Esophagus (tissue), 2 donors: ENCODE results near the gene BACE1-AS. TPM values are rescaled to one million over a fixed set of nuclear protein-coding genes. Genes with fewer than 3 reads are reported as not detected.
"Not testable (repeated sequence)": the region's sequence is repeated elsewhere in the genome, so short reads cannot be mapped to it uniquely, and the experiment has no call there.

ENCODE experiments used
- H3K27ac ChIP-seq, 2 donors: one replicate each; pipeline ENCODE4 v1.5.1; 2013; ENCODE audit warnings: low read depth in 2 of 2, mild to moderate bottlenecking in 2 of 2, inconsistent platforms in 1 of 2, low read length in 1 of 2, moderate library complexity in 1 of 2
- H3K27me3 ChIP-seq, 2 donors: one replicate each; pipeline ENCODE4 v1.6.1; 2013; ENCODE audit warnings: low read length in 2 of 2, control low read depth in 1 of 2, mild to moderate bottlenecking in 1 of 2; ENCODE audit not compliant: insufficient read depth in 2 of 2, control insufficient read depth in 1 of 2
- H3K36me3 ChIP-seq, 2 donors: one replicate each; pipeline ENCODE4 v1.6.1; 2013; ENCODE audit warnings: low read length in 1 of 2; ENCODE audit not compliant: control insufficient read depth in 2 of 2, insufficient read depth in 2 of 2
- H3K4me1 ChIP-seq, 2 donors: one replicate each; pipeline ENCODE4 v1.6.1; 2013; ENCODE audit warnings: low read length in 1 of 2; ENCODE audit not compliant: control insufficient read depth in 2 of 2, insufficient read depth in 2 of 2
- H3K4me3 ChIP-seq, 2 donors: one replicate each; pipeline ENCODE4 v1.5.1; 2013; ENCODE audit warnings: low read length in 2 of 2, mild to moderate bottlenecking in 2 of 2, low read depth in 1 of 2, moderate library complexity in 1 of 2
- H3K9me3 ChIP-seq, 2 donors: one replicate each; pipeline ENCODE4 v1.6.1; 2013; ENCODE audit warnings: mild to moderate bottlenecking in 2 of 2, low read depth in 1 of 2, low read length in 1 of 2, moderate library complexity in 1 of 2; ENCODE audit not compliant: control insufficient read depth in 2 of 2, insufficient read depth in 1 of 2
- WGBS, 2 donors: extraction: QIAGEN DNeasy Blood & Tissue Kit; methylation state at CpG; one replicate each; pipeline ENCODE4 v1.1.7; 2013; 5-methylcytosine and 5-hydroxymethylcytosine counted together
- polyA plus RNA-seq, 2 donors: library from polyadenylated mRNA; stranded (reverse); fragments of 200-250 nt; gene quantifications; one replicate each; pipeline ENCODE4 v1.2.3, GENCODE V29; 2013
- donor health status: healthy with polysubstance abuse.
- donor health status: Bipolar disorder and iron deficiency.

BACE1-AS gene
- polyA plus RNA-seq: 1 to 10 TPM; 2.3 to 5.9 TPM

DNA sequence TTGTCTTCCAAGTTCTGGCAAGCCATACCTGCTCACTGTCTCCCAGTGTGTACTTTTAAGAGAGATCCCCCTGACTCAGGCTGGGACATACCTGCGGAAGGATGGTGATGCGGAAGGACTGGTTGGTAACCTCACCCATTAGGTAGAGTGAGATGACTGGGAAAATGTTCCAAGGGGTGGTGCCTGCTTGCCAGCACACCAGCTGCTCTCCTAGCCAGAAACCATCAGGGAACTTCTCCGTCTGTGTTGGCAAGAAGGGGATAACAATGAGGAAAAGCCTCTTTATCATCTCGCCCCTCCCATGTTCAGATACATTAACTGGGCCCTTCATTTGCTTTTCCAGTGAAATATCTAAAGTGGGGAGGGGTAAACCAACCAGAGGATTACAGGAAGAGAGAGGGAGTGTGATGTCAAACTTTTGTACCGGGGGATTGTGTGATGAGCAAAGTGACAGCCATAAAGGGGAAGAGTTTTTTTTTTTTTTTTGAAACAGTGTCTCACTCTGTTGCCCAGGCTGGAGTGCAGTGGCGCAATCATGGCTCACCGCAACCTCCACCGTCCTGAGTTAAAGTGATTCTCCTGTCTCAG, at the start of gene BACE1-AS:
Gene BACE1-AS (plus strand): TSS at position 538 of the 588 bp plus-strand sequence.
- H3K36me3 ChIP-seq: peaks cover 9 to 30% of the 10 kb centered on the region in 2 donors

DNA sequence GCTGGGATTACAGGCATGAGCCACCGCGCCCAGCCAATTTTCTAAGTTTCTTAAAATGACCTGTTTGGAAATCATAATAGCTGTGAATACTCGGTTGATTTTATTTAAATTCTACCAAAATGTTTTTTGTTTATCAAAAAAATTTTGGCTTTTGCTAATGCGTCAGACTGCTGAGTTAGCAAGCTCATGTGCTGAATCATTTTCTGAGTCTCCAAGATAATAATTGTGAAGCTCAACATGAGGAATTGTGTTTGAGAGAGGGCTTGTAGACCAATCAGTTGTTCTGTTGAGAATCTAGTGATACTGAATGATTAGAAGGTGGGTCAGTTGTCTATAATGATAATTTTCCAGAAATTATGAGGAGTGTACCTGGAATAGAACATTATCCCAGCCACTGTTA, 42.8 kb upstream of the BACE1-AS start:
- no peak overlapping the region for H3K4me3 ChIP-seq
- 92 to 94% methylated on average over 4 of the region's 4 CpGs for WGBS, 2 donors
- no peak overlapping the region for H3K27ac ChIP-seq
- H3K27me3 ChIP-seq: no peaks in the 10 kb centered on the region
- peaks cover 0 to 1% of the 10 kb centered on the region in 2 donors for H3K36me3 ChIP-seq
- H3K4me1 ChIP-seq: no peaks in the 10 kb centered on the region
- H3K9me3 ChIP-seq: no peaks in the 10 kb centered on the region

More for the DNA sequence above, at the start of gene BACE1-AS:
- Histone ChIP-seq H3K27me3 (no peaks in the 10 kb centered on the region), H3K4me1 (peaks cover 0 to 2% of the 10 kb centered on the region in 2 donors), H3K4me3 (no peak within 1 kb of the TSS), H3K9me3 (no peaks in the 10 kb centered on the region), H3K27ac (no peak within 1 kb of the TSS)
- WGBS, 2 donors: 84 to 91% methylated on average over 8 of the region's 8 CpGs

DNA sequence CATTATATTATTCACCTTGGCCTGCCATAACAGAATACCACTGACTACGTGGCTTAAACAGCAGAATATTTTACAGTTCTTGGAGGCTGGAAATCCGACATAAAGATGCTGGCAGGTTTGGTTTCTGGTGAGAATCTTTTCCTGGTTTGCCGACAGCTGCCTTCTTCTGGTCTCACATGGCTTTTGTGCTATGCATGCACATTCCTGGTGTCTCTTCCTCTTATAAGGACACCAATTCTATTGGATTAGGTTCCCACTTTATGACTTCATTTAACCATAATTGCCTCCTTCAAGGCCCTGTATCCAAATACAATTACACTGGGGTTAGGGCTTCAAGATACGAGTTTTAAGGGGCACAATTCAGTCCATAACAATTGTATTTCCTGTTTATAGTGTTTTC, 41.6 kb upstream of the BACE1-AS start:
- Histone ChIP-seq H3K4me3 (no peak overlapping the region), H3K27ac (no peak overlapping the region), H3K4me1 (no peaks in the 10 kb centered on the region), H3K9me3 (no peaks in the 10 kb centered on the region), H3K36me3 (peaks cover 0 to 3% of the 10 kb centered on the region in 2 donors), H3K27me3 (no peaks in the 10 kb centered on the region)
- 90 to 91% methylated on average over 4 of the region's 4 CpGs for WGBS, 2 donors

DNA sequence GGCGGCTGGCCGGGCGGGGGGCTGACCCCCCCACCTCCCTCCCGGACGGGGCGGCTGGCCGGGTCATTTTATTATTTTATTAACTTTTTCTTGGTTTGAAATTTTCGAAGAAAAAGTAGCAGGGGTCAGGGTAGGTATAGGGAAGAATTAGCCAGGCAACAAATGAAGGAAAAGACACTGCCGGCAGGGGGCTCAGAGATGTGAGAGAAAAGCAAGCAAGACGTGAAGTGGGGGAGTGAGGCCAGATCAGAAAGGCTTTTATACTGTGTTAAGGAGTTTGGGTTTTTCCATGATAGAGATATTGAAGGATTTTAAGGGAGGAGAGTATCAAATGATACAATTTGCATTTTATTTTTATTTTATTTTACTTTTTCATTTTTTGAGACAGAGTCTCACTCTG, 39.6 kb upstream of the BACE1-AS start:
- Histone ChIP-seq H3K4me1 (no peaks in the 10 kb centered on the region), H3K4me3 (no peak overlapping the region), H3K9me3 (no peaks in the 10 kb centered on the region), H3K36me3 (peaks cover 0 to 1% of the 10 kb centered on the region in 2 donors), H3K27ac (no peak overlapping the region), H3K27me3 (no peaks in the 10 kb centered on the region)
- 92% methylated on average over 8 to 10 of the region's 10 CpGs for WGBS, 2 donors

DNA sequence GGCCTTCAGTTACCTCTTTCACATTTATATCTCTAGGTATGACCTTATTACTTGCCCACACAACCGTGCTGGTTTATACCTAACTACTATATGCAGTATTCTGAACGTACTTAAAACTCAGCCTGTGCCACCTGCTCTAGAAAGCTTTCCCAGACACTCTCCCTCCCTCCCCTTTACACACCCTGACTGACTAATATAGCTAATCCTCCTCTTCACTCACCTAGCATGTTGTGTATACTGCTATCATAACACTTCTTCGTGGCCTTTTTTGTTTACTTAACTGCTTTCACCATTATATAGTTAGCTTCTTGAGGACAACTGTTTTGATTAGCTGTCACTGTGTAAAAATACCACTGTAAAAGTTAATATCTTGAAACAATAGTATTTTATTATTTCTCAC, 35.2 kb upstream of the BACE1-AS start:
- H3K36me3 ChIP-seq: peaks cover 0 to 1% of the 10 kb centered on the region in 2 donors
- H3K9me3 ChIP-seq: no peaks in the 10 kb centered on the region
- 54 to 58% methylated on average over 3 of the region's 3 CpGs for WGBS, 2 donors
- no peak overlapping the region for H3K4me3 ChIP-seq
- H3K27ac ChIP-seq: peak overlapping the region; percentile 53 to 82
- no peaks in the 10 kb centered on the region for H3K27me3 ChIP-seq
- no peaks in the 10 kb centered on the region for H3K4me1 ChIP-seq

DNA sequence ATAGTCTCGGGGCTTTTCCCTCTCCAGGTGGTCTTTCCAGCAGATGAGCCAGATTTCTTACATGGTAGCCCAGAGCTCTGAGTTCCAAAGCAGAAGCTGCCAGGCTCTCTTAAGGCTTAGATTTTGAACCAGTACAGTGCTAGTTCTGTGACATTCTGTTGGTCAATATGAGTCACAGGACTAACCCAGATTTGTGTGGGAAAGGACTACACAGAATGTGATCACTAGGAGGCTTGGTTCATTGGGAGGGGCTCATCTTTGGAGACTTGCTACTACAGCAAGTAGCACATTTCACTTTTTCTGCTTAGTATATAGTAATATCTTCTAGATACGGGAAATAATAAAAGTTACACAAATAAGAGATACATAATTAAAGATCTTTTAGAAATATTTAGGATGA, 34.6 kb upstream of the BACE1-AS start:
- Histone ChIP-seq H3K27me3 (no peaks in the 10 kb centered on the region), H3K27ac (peak overlapping the region; percentile 53 to 82), H3K9me3 (no peaks in the 10 kb centered on the region), H3K4me3 (no peak overlapping the region), H3K4me1 (no peaks in the 10 kb centered on the region), H3K36me3 (peaks cover 0 to 1% of the 10 kb centered on the region in 2 donors)
- WGBS, 2 donors: 46 to 69% methylated on average over 2 of the region's 2 CpGs

DNA sequence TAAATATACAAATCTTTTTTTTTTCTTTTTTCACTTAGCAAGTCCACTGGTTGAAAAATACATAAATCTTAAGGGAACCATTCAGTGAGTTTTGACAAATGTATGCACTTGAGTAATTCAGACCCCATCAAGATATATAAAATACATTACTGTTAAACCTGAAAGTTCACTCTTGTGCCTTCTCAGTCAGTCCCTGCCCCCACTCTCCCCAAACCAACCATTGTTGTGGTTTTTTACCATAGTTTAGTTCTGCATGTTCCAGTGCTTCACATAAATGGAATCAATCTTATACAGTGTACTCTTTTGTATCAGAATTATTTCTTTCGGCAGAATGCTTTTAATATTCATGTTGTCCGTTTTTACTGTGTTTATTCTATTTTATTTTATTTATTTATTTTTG, 32.6 kb upstream of the BACE1-AS start:
- Histone ChIP-seq H3K9me3 (no peaks in the 10 kb centered on the region), H3K4me3 (no peak overlapping the region), H3K27me3 (no peaks in the 10 kb centered on the region), H3K27ac (no peak overlapping the region), H3K36me3 (peaks cover 0 to 1% of the 10 kb centered on the region in 2 donors), H3K4me1 (no peaks in the 10 kb centered on the region)
- 81 to 91% methylated on average over 2 of the region's 2 CpGs for WGBS, 2 donors

DNA sequence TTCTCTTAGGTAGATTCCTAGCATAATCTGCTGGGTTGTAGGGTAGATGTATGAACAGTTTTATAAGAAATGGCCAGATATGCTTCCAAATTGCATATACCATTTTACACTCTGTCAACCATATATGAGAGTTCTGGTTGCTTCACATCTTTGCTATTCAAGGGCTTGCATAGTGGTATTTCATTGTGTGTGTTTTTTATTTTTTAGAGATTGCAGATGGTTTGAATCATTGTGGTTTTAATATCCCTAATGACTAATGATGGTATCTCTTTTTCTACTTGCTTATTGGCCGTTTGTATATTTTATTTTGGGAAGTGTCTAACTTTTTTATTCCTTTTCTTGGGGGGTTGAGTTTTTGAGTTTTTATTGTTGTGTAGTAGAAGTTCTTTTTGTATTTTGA, 31.7 kb upstream of the BACE1-AS start:
- Histone ChIP-seq H3K4me1 (no peaks in the 10 kb centered on the region), H3K27ac (no peak overlapping the region), H3K9me3 (no peaks in the 10 kb centered on the region), H3K4me3 (no peak overlapping the region), H3K36me3 (no peaks in the 10 kb centered on the region), H3K27me3 (no peaks in the 10 kb centered on the region)
- 62 to 72% methylated on average over 1 of the region's 1 CpG for WGBS, 2 donors

DNA sequence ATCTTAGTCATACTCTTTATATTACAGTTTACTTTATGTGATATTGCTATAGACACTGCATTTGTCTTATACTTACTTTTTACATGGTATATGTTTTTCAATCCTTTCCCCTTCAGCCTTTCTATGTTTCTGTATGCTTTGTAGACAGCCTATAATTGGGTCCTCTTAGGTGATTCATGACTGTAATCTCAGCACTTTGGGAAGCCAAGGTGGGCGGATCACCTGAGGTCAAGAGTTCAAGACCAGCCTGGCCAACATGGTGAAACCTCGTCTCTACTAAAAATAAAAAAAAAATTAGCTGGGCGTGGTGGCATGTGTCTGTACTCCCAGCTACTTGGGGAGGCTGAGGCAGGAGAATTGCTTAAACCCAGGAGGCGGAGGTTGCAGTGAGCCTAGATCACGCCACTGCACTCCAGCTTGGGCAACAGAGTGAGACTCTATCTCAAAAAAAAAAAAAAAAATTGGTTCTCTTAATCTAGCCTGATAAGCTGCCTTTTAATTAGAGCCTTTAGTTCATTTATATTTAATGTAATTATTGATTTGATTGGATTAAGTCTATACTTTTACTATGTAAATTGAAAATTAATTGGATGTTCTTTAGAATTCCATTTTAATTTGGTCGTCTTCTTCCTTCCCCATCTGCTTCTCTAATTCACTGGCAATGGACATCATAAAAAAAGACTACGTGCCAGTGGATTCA, 26.4 kb upstream of the BACE1-AS start:
- not testable (repeated sequence) for H3K4me1 ChIP-seq, H3K27me3 ChIP-seq, H3K9me3 ChIP-seq, H3K36me3 ChIP-seq, H3K27ac ChIP-seq, H3K4me3 ChIP-seq
- WGBS, 2 donors: 88 to 93% methylated on average over 7 of the region's 7 CpGs

DNA sequence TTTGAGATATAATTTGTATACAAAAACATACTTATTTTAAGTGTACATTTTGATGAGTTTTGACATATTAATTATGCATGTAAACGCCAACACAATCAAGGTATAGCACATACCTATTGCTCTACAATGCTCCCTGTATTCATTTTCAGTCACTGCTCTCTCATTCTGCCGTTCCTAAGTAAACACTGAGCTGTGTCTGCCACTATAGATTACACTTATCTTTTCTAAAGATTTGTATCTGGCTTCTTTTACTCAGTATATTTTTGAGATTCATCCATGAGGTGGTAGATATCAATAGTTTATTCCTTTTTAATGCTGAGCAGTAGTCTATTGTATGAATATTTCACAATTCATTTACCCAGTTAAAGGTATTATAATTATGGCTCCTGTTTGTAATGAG, 25.4 kb upstream of the BACE1-AS start:
- Histone ChIP-seq H3K4me3 (no peak overlapping the region), H3K27me3 (no peaks in the 10 kb centered on the region), H3K36me3 (no peaks in the 10 kb centered on the region), H3K4me1 (no peaks in the 10 kb centered on the region), H3K9me3 (no peaks in the 10 kb centered on the region), H3K27ac (no peak overlapping the region)
- whole genome bisulfite sequencing, 2 donors: 83 to 90% methylated on average over 2 of the region's 2 CpGs
